Activated T-cell treated with anti-CD3 and anti-CD28 coated beads for 24 hours (primary cell): ENCODE results near the gene SSR1.

Experiments
- DNase-seq: peaks from one replicate; pipeline ENCODE4 v3.0.0-alpha.2; 2020; ENCODE audit warnings: low read depth

SSR1 gene

DNA sequence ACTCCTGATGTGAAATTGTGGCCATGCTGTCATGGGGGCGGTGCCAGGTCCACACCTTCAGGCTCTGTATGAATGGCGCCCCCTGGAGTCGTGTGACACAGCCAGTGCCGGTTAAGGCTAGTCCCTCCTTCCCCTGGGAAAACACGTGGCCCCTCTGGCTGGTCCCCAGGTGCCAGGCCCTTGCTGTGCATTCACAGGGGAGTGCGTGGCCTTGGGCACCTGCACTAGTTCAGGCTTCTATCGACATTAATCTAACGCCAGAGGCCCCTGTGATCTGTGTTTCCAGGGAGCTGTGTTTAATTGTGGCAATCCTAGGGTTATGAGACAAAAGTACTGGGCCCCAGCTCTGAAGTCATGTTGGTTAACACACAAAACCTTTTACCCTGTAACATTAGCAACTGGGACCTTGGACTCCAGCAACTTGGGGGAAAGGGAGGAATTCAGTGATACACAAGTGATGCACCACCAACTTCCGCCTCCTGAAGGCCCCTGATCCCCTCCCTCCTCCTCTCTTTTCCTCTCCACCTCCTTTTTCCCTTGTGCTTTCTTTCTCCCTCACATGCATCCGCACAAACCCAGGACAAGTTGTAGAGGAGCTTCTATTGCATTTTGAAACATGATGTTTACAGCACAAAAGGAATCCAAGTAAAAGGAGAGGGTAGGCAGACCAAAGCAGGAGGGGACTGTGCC is 74.0 kb downstream of the SSR1 start:
- DNase-seq, result peak; percentile 65

DNA sequence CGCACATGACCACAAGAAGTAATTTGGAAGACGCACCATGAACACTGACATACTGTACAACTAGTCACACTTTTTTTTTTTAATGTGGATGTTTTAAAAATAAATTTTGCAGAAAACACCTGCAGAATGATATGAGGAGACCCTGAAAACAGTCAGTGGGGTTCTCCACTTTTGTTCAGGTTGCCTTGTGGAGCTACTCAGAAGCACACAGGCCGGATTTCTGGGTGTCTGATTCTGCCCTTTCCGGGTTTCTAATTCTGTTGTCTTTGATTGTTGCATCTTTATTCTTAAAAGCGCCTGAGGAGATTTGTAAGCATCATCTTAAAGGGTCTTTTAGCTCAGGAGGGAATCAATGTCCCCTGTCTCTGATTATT is 74.5 kb downstream of the SSR1 start:
- DNase-seq, result no peak

DNA sequence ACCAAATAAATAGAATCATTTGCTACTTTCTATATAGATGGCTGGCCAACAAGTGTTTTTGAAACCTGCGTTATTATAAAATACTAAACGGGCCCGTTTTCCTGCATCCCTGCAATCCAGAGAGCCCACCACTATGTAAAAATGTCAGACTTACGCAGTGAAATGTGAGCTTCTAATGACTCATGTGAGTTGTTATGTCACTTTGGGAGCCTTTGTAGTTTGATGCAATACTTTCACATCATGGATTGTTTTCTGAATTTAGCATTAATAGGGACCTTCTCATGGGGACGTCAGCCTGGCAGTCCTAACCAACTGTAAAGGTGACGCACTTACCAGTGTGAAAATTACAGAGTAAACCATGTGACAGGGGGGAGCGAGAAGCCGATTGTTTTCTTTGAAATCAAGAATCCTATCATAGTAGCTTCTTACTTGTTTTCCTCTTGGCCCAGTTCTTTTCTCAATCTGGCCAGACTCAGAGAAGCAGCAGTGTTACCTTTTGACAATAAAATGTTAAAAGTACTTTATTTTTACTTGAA is 75.3 kb downstream of the SSR1 start:
- DNase-seq, result no peak

DNA sequence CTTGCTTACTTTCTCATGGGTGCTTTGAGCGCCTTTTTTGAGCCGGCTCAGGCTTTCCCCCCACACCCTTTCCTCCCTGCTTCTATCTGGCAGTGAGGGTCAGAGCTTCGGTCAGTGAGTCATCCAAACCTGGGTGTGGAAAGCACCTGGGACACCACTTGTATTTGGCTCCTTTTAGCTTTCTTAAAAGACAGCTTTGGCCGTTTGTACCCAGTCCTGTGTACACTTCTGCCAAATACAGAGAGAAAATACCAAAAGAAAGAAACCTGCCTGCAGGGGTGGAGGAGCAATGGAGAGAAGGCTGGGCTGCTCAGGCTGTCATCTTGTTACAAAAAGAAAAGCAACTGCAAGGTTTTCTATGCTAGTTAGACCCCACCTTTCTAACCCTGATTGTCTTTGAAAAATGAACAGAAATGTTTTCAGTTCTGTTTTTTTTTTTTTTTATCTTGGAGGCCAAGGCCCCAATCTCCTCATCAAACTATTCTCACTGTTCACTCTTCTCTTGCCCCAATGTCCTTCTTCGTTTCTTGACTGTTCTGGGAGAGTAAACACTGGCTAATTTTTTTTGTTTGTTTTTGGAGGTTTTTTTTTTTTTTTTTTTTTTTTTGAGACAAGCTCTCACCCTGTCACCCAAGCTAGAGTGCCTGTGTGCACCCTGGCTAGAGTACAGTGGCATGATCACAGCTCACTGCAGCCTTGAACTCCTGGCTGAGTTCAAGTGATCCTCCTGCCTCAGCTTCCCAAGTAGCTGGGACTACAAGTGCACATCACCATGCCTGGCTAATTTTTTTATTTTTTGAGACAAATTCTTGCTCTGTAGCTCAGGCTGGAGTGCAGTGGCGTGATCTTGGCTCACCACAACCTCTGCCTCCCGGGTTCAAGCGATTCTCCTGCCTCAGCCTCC is 76.4 kb downstream of the SSR1 start:
- DNase-seq, result no peak

DNA sequence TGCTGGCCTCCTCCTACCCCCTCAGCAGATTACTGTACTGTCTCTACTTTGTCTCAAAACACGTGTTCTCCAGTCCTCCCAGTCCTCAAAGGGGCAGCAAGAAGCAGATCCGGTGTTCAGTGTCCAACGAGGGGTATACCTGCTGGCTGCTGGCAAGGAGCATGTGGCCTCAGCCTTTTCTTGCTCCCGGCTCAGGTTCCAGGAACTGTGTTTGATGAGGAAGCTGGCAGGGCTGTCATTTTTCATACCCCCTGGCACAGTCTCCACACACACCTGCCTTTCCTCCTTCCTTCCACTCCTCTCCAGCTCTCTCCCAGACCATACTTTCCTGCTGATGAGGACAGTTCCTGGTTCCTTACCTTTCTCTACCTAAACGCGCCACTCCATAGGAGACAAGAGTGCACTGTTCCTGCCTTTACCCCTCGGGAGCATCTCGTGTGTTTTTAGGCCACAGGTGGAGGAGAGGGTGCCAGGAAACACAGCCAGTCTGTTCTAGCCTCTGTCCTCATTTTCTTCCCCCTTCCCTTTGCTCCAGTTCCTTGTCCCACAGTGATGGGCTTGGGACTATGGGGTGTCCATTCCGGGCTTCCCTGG is 77.2 kb downstream of the SSR1 start:
- no peak for DNase-seq

DNA sequence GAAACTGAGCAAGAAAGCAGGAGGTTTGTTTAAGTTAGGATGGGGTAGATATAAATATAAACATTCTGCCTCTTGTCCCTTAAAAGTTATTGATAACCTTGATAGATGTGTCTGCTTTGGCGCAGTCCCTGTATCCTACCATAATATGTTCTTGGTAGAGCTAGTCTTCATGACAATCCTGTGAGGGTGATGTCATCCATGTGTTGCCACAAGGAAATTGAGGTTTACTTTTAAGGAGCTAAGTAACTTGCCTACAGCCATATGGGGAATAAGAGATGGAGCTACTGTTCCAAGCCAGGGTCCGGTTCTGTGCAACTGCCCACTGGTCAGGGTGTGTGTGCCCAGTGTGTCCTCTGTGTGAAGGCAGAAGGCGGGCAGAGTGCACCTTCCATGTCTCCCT is 78.5 kb downstream of the SSR1 start:
- no peak for DNase-seq

DNA sequence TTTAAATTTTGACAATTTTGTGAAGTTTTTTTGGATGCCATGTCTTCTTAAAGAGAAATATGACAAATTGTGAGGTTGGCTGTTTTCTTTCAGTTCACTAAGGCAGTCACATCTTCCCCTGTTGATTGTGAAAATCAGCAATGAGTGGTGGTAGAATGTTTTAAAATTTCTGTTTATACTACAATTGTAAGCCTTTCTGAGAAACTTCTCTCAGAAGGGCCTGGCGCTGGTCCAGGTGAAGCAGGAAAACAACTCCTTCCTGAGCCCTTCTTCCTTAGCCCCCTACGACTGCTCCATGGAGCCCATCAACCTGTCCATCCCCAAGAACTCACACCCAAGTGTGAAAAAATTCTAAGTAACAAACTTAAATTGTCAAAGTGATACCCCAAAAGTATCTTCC is 80.6 kb downstream of the SSR1 start:
- DNase-seq, result no peak

DNA sequence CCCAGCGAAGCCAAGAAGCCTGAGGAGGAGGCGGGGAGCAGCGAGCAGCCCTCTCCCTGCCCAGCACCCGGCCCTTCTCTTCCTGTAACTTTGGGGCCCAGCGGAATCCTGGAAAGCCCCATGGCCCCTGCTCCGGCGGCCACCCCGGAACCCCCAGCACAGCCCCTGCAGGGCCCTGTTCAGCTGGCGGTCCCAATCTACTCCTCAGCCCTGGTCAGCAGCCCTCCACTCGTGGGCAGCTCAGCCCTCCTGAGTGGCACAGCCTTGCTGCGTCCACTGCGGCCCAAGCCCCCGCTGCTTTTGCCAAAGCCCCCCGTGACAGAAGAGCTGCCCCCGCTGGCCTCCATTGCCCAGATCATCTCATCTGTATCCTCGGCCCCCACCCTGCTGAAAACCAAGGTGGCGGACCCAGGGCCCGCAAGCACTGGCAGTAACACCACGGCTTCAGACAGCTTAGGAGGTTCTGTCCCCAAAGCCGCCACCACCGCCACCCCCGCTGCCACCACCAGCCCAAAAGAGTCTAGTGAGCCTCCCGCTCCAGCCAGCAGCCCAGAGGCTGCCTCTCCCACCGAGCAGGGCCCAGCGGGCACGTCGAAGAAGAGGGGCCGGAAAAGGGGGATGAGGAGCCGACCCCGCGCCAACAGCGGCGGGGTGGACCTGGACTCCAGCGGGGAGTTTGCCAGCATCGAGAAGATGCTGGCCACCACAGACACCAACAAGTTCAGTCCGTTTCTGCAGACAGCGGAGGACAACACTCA is 81.9 kb downstream of the SSR1 start:
- no peak for DNase-seq

DNA sequence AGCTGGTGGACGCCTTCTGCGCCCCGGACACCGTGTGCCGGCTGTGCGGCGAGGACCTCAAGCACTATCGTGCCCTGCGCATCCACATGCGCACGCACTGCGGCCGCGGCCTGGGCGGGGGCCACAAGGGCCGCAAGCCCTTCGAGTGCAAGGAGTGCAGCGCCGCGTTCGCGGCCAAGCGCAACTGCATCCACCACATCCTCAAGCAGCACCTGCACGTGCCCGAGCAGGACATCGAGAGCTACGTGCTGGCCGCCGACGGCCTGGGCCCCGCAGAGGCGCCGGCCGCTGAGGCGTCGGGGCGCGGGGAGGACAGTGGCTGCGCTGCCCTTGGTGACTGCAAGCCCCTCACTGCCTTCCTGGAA is 82.7 kb downstream of the SSR1 start:
- no peak for DNase-seq

DNA sequence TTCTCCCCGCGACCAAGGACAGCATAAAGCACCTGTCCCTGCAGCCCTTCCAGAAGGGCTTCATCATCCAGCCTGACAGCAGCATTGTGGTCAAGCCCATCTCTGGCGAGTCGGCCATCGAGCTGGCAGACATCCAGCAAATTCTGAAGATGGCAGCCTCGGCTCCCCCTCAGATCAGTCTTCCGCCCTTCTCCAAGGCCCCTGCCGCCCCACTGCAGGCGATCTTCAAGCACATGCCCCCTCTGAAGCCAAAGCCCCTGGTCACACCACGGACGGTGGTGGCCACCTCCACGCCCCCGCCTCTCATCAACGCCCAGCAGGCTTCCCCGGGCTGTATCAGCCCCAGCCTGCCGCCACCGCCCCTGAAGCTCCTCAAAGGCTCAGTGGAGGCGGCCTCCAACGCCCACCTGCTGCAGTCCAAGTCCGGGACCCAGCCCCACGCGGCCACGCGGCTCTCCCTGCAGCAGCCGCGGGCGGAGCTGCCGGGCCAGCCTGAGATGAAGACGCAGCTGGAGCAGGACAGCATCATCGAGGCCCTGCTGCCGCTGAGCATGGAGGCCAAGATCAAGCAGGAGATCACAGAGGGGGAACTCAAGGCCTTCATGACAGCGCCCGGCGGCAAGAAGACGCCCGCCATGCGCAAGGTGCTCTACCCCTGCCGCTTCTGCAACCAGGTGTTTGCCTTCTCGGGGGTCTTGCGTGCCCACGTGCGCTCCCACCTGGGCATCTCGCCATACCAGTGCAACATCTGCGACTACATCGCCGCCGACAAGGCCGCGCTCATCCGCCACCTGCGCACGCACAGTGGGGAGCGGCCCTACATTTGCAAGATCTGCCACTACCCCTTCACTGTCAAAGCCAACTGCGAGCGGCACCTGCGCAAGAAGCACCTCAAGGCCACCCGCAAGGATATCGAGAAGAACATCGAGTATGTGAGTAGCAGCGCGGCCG is 83.3 kb downstream of the SSR1 start:
- DNase-seq, result no peak

DNA sequence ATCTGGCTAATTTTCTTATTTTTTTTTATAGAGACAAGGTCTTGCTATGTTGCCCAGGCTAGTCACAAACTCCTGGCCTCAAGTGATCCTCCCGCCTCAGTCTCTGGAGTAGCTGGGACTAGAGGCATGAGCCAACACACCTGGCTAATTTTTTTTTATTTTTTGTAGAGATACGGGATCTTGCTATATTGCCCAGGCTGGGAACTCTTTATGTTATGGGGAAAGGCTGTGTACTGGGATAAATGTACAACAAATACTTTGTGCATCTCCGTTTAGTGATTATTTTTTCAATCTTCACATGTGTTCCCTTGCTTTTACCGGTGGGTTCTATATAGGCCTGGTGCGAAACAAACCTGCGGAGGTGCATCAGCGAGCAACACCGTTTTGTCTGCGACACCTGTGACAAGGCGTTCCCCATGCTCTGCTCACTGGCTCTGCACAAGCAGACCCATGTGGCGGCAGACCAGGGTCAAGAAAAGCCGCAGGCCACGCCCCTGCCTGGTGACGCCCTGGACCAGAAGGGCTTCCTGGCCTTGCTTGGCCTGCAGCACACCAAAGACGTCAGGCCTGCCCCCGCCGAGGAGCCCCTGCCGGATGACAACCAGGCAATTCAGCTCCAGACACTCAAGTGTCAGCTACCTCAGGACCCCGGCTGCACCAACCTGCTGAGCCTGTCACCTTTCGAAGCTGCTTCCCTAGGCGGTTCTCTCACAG is 84.2 kb downstream of the SSR1 start:
- DNase-seq, result no peak

DNA sequence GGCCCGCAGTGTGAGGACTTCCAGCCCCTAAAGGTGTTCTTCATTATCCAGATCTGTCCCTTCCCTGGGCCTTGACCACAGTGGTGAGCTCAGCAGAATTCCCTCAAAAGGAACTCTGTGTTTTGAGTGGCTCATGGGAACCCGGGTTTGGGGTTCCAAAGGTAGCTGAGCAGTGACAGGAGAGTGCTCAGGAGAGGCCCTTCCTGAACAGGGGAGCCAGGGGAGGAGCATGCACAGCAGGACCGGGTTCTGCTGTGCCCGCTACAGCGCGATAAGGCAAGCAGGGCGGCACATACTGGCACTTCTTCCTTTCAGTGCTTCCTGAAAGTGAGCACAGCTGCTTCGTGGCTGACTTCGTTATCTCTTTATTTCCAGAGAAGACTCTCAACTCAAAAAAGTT is 88.3 kb downstream of the SSR1 start:
- no peak for DNase-seq

DNA sequence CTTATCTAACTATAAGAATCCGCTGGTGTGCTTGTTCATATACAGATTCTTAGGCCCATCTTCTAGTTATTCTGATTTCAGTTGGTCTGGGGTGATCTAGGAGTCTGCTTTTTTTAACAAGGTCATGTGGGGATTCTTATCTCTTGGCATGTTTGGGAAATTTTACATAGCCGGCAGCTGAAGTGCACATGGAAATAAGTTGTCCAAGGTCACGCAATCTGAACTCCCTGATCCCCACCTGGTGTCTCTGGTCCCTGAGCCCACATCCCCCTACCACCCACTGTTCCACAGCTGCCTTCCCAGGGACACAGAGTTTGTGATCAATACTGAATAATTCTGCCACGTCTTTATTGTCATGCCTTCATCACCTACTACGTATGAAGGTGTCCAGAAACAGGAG is 90.8 kb downstream of the SSR1 start:
- DNase-seq, result no peak

DNA sequence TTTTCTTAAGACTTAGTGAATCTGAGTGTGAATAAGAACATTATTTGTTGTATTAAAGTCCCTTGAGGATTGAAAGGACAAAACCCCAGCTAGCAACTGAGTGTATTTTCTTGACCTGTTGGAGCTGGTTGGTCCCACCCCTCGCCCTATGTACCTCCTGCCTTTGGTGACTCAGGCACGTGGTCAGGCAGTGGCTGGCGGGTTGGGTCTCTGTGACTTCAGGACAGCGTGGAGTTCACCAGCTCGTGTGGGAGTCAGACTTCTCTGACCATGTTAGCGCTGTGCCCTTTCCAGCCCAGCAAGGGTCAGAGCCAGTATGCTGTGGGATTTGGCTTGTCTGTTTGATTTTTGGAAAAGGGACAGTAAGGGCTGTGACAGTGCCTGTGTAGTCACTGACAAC is 93.7 kb downstream of the SSR1 start:
- DNase-seq, result no peak

DNA sequence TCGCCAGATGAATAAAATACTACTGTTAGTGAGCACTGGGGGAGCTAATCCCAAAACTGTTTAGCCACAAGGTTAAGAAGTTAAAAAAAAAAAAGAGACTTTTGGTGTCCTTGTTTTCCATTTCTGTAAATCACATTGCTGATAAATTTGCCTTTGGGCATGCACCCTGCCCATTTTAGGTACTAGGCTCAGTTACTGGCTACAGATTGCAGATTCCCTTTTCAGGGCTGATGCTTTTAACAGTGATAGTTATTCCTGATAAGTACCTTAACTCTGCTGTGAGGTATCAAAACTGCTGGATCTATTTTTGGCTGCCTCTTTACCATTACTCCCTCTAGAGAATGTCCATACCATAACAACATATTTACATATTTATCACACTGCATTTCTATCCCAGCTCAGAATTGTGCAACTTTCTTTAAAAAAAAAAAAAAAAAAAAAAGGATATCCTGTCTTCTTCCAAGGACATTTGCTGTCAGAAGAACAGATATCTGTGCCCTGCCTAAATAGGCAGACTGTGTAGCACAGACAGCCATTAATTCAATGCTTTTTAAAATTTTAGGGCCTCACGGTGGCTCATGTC is 94.5 kb downstream of the SSR1 start:
- DNase-seq, result no peak
